HG03439 (cell line): ENCODE data around the gene TRMT11.
"Not testable (repeated sequence)": the region's sequence is repeated elsewhere in the genome, so short reads cannot be mapped to it uniquely, and the experiment has no call there.

ENCODE experiments used
- ATAC-seq: cut with Tn5 transposase; IDR thresholded peaks from one replicate; pipeline ENCODE4 v1.9.1; 2021; ENCODE audit warnings: mild to moderate bottlenecking, moderate library complexity; ENCODE audit not compliant: unreplicated experiment

Gene TRMT11

DNA sequence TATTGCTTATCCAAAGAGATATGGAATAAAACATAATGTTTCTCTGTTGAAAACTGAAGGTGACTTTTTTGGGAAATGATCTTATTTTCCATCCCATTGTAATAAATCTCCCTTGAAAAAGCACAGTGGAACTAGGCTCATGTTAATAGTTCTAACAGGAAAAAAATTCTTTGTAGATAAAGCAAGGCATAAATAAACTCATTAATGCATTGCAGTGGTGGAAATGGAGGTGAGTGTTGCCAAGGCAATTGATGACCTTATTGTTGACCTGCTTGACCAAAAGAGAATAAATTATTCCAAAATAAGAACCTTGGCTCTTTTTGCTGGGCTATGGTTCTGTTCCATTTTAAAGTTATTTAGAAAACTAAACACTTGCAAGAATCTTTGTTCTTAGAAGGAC lies 55.2 kb downstream of the TRMT11 start:
- ATAC-seq, result no peak

GRCh38 chr6:126042001-126042419 lies 55.7 kb downstream of the TRMT11 start:
- no peak for ATAC-seq

- no peak for ATAC-seq
Measured at GRCh38 chr6:126047648-126048047, 61.3 kb downstream of the TRMT11 start.

DNA sequence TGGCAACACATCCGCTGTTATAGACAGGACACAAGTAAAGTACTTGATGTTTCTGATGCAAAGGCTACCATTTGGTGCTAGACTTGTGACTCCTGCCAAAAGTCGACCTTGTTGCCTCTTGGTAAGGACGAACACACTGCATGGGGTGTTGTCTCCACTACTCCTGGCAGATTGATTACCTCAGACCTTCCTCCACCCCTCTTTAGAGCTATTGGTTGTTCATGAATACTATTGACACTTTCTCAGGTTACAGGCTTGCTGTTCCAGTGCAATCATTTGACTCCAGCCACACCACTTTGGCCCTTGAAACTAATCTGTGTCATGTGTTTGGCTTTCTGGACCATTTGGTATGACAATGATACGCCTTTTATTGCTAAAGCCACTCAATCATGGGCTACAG lies 62.3 kb downstream of the TRMT11 start:
- ATAC-seq, result no peak

- ATAC-seq, result no peak
Measured at GRCh38 chr6:126050795-126051194, 64.5 kb downstream of the TRMT11 start.

DNA sequence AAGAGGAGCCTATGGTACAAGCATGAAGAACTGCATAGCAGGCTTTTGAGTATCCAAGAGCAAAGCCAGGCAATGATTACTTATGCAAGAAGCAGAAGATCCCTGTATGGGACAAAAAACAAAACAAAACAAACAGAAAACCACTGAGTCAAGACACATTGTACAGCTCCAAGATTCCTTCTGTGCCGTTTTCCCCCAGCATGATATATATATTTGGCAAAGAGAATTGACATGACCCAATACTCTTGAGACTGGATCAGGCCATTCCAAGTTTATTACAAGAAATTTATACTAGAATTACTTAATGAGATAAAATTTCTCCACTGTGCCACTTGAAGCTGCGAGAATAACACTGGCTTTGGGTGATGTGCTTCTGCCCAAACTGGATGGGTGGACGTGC lies 65.5 kb downstream of the TRMT11 start:
- no peak for ATAC-seq

- no peak for ATAC-seq
Measured at GRCh38 chr6:126052485-126052884, 66.1 kb downstream of the TRMT11 start.

DNA sequence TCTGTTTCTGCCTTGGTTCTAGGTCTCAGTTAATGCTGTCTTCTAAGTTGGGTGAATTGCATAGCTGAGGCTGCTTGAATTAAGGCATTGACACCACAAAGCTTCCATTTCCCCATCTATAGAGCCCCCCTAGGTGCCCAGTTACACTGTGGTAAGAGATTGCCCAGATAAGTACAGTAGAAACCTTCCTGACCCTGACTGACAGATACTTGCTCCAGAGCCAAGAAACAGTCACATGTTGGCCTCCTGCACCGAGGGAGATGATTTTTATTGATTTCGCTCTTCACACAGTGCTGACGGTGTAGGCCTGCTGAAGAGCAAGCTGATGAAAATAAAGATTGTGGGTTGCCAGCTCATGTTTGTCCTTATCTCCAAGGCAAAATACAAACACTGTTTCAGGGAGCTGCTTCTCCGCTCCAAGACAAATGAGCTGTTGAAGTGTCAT lies 67.9 kb downstream of the TRMT11 start:
- ATAC-seq, result no peak

- ATAC-seq, result no peak
Measured at GRCh38 chr6:126054802-126055201, 68.5 kb downstream of the TRMT11 start.

DNA sequence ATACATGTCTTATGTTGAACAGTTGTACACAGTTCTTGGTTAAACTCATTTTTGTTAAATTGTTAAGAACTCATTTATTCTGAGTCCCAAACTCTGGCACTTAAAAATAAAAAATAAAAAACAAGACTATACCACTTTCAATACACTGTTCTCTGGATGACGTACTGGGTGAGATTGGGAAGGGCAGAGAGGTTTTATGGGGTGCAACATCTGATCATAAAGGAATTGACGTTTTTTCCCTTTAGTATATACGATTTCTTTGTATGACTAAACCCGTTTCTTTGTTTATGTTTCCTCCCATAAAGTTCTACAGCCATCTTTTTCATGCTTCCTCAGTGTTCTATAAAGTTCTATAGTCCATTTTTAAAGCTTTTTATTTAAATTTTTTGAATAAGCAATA lies 69.1 kb downstream of the TRMT11 start:
- no peak for ATAC-seq

GRCh38 chr6:126056355-126057004 lies 70.1 kb downstream of the TRMT11 start:
- ATAC-seq, result no peak

GRCh38 chr6:126058085-126058484 lies 71.7 kb downstream of the TRMT11 start:
- ATAC-seq, result not testable (repeated sequence)

DNA sequence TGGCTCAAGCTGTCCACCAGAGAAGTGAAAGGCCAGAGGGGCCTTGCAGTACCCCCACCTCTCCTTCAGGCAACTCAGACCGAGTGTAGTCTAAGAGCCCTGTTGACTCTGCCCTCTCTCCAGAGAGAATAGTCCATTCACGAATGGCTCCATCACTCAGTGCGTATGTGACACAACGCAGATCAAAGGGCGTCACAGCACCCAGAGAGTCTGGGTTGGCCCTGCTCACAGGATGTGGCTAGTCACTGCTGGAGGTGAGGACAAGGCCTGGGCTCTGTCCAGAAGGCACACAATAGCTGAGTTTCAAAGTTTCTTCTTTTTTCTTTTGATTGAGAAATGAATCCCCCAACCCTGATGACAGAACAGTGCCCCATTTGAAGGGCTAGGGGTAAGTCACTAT lies 74.1 kb downstream of the TRMT11 start:
- no peak for ATAC-seq

GRCh38 chr6:126063512-126064146 lies 77.3 kb downstream of the TRMT11 start:
- no peak for ATAC-seq

- no peak for ATAC-seq
Measured at GRCh38 chr6:126064257-126064747, 78.0 kb downstream of the TRMT11 start.

DNA sequence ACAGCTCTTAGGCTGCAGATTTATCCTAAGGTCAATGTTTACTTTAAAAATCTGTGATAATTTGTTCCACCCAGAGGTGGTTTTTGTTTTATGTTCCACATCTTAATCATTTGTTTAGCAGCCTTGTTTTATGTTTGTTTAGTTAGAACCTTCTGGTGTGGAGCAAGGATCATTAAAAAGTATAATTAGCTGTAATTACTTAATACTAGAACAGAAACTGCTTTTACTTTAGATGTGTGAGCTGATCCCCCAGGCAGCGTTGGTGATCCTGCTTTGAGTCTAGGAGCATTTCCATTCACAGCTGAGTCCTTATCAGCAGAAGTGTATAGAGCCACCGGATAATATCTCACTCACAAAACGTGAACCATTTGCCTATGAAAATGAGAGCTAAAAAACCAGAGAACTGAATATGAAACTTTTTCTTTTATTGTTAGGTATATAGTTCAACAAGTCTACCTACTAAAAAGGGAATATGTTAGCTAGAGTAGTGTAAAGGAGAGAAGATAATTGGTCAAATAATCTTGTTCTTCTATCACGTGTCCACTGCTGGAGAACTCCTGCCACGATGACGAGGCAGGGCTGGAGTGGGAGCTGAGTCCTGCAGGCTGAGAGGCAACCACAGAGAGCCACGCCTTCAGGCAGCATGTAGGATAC lies 78.5 kb downstream of the TRMT11 start:
- ATAC-seq, result no peak

- no peak for ATAC-seq
Measured at GRCh38 chr6:126066053-126067048, 80.0 kb downstream of the TRMT11 start.

DNA sequence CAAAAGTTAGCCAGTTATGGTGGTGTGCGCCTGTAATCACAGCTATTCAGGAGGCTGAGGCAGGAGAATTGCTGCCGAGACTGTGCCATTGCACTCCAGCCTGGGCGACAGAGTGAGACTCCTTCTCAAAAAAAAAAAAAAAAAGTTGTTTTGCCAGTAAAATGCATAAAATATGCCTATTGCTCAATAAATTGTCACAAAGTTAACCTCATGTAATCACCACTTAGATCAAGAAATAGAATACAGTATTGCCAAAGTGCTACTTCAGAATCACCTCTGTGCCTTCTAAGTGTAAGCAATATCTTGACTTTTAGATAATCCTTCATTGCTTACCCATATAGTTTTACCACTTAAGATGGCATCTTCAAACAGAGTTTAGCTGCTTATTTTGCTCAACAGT lies 80.7 kb downstream of the TRMT11 start:
- no peak for ATAC-seq

DNA sequence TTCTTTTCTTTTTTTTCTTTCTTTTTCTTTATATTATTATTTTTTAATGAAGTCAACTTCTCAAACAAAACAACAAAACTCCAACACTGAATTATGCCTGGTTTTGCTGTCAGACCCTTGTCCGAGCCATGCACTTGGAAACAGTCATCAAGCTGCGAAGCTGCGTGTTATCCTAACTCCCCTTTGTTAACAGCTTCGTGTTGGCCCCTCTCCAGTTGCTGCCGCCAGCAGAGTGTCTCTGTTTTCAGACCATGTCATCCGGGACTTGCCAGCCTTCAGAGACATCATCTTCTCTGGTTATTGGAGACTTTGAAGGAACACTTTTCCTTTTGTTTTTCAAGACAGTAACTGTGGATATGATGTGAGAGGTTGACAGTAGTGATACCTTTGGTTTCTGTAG lies 83.1 kb downstream of the TRMT11 start:
- ATAC-seq, result no peak

GRCh38 chr6:126071000-126071647 lies 84.8 kb downstream of the TRMT11 start:
- no peak for ATAC-seq
